Nephron (organoid): ENCODE results near the gene AQR.
"Not testable (repeated sequence)": the region's sequence is repeated elsewhere in the genome, so short reads cannot be mapped to it uniquely, and the experiment has no call there.

ENCODE experiments used
- H3K27ac Mint-ChIP-seq, 3 experiments: 2 replicates each; pipeline ENCODE4 v1.8.0; 2020; ENCODE audit warnings: mixed read lengths in 3 of 3, mild to moderate bottlenecking in 2 of 3, moderate library complexity in 1 of 3
- H3K27me3 Mint-ChIP-seq: 2 replicates; pipeline ENCODE4 v1.8.0; 2021; ENCODE audit warnings: low read depth, mild to moderate bottlenecking, moderate library complexity, mixed read lengths
- H3K36me3 Mint-ChIP-seq: 2 replicates; pipeline ENCODE4 v1.8.0; 2020; ENCODE audit warnings: low read depth, mixed read lengths
- H3K4me1 Mint-ChIP-seq: 2 replicates; pipeline ENCODE4 v1.8.0; 2020; ENCODE audit warnings: mixed read lengths
- H3K4me3 Mint-ChIP-seq, 3 experiments: 2 replicates each; pipeline ENCODE4 v1.8.0; 2020; ENCODE audit warnings: mild to moderate bottlenecking in 3 of 3, mixed read lengths in 3 of 3, moderate library complexity in 2 of 3
- H3K9me3 Mint-ChIP-seq: 2 replicates; pipeline ENCODE4 v1.8.0; 2020; ENCODE audit warnings: mixed read lengths
- CTCF ChIP-seq, 3 experiments: fragments of 200-600 bp; sonication (generic); IDR thresholded peaks; one replicate each; pipeline ENCODE4 v1.5.0; 2021; ENCODE audit warnings: antibody characterized with exemption in 3 of 3; ENCODE audit not compliant: unreplicated experiment in 3 of 3

The AQR gene

DNA sequence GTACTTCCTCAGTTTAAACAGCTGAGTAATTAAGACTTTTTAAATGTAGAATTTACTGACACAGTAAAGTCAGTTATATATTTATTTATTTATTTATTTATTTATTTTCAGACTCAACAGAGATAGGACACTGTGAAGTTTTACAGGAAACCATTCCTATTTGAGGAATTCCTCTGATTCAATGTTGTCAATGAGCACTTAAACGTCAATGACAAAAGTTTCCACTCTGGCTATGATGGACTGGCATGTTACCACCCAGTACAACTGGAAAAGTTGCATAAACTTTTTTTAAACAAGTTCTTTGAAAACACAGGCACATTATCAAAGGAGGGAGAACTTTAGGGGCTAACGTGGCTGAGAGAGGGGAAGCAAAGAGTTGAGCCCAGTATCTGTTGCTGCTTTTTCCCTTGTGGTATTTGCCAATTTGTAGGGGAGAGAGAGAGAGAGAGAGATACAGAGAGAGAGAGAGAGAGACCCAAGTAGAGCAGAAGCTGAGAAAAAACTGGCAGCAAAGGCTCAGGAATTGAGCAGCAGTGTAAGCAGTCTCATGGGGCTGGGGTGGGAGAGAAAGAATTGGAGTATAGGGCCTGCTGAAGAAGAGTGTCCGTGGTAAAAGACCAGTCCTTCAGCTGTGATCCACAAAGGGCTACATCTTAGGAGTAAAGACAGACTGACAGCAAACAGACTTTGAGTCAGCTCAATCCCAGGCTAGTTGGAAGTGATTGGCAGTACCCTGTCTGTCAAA lies 155.9 kb downstream of the AQR start:
- TF ChIP-seq CTCF (IDR thresholded peaks at IDR 0.05; ENCODE audit: unreplicated experiment in 3 of 3): no peak
- Mint-ChIP-seq H3K36me3 (no peaks in the 10 kb centered on the region), H3K4me3 (no peak overlapping the region), H3K27ac (no peak overlapping the region), H3K9me3 (peaks cover 3% of the 10 kb centered on the region), H3K27me3 (peaks cover 3% of the 10 kb centered on the region), H3K4me1 (peaks cover 20% of the 10 kb centered on the region)

DNA sequence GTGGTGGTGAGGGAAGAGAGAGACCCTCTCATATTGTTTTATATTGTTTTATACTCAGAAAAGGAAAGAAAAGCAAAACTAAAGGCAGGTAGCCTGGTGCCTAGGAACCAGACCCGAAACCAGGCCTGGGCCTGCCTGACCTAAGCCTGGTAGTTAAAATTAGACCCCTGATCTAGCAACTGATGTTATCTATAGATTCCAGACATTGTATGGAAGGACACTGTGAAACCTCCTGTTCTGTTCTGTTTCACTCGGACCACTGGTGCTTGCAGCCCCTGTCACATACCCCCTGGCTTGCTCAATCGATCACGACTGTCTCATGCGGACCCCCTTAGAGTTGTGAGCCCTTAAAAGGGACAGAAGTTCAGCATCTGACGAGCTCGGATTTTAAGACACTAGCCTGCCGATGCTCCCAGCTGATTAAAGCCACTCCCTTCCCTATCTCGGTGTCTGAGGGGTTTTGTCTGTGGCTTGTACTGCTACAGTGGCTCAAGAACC lies 156.6 kb downstream of the AQR start:
- H3K4me1 Mint-ChIP-seq: peaks cover 20% of the 10 kb centered on the region
- peak overlapping the region in 2 of 3 experiments; percentile 66 to 67 for H3K27ac Mint-ChIP-seq
- not testable (repeated sequence) for H3K36me3 Mint-ChIP-seq, H3K27me3 Mint-ChIP-seq, H3K4me3 Mint-ChIP-seq, H3K9me3 Mint-ChIP-seq

DNA sequence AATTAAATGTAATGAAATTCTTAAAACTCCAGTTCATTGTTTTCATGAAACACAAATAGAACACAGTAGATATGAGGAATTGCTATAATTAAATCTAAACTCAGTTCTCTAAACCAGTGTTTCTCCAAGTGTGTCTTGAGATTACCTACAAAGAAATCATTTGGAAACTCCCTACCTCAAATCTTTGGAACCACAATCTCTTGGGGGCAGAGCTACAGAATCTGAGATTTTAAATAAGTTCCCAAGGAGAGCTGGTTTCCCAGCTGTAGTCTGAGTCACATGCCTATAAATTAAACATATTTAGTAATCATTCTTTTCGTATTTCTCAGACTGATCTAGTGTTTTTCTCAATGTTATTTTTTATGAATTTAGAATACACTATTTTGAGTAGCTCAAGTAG lies 157.2 kb downstream of the AQR start:
- H3K36me3 Mint-ChIP-seq: no peaks in the 10 kb centered on the region
- TF ChIP-seq CTCF (IDR thresholded peaks at IDR 0.05; ENCODE audit: unreplicated experiment in 3 of 3): no peak
- peaks cover 6% of the 10 kb centered on the region for H3K9me3 Mint-ChIP-seq
- peaks cover 20% of the 10 kb centered on the region for H3K4me1 Mint-ChIP-seq
- no peak overlapping the region for H3K4me3 Mint-ChIP-seq
- H3K27me3 Mint-ChIP-seq: peaks cover 3% of the 10 kb centered on the region
- no peak overlapping the region for H3K27ac Mint-ChIP-seq

- Mint-ChIP-seq H3K36me3 (no peaks in the 10 kb centered on the region), H3K4me1 (peaks cover 22% of the 10 kb centered on the region), H3K4me3 (no peak overlapping the region), H3K9me3 (peaks cover 12% of the 10 kb centered on the region), H3K27me3 (peaks cover 3% of the 10 kb centered on the region), H3K27ac (peak overlapping the region in 1 of 3 experiments; percentile 63)
- TF ChIP-seq CTCF (IDR thresholded peaks at IDR 0.05; ENCODE audit: unreplicated experiment in 3 of 3): no peak
These were observed 159.0 kb downstream of the AQR start for GRCh38 chr15:34810443-34811129.

DNA sequence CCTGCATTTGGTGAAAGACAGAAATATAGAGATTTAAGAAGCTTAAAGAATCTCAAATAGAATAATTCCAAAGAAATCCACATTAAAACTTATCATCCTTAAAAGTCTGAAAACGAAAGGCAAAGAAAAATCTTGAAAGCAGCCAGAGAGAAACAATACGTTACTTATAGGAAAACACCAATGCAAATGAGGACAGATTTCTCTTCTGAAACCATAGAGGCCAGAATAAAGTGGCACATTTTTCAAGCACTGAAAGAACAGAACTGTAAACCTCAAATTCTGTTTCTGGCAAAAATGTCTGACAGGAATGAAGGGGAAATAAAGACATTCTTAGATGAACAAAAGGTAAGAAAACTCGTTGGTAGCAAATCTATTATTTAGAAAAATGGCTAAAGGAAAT lies 160.4 kb downstream of the AQR start:
- no peaks in the 10 kb centered on the region for H3K27me3 Mint-ChIP-seq
- no peak for TF ChIP-seq CTCF (IDR thresholded peaks at IDR 0.05; ENCODE audit: unreplicated experiment in 3 of 3)
- H3K9me3 Mint-ChIP-seq: peaks cover 9% of the 10 kb centered on the region
- no peak overlapping the region for H3K4me3 Mint-ChIP-seq
- H3K27ac Mint-ChIP-seq: no peak overlapping the region
- H3K4me1 Mint-ChIP-seq: peaks cover 35% of the 10 kb centered on the region
- no peaks in the 10 kb centered on the region for H3K36me3 Mint-ChIP-seq

DNA sequence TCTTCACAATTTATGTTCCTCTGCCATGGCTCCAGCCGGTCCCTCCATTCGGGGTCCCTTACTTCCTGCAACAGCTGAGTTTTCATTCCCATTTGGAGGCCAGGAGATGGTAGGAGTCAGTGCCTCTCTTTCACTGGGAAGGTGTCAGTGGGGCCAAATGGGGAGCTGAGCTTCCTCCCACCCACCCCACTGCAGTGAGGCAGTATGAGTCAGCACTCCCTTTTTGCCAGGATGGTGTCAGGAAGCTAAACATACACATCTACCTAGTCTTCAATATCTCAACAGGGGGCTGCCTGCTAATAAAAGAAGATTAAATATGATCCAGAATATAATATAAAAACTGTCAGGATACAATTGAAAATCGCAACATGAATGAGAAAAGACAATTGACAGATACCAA lies 161.5 kb downstream of the AQR start:
- no peaks in the 10 kb centered on the region for H3K36me3 Mint-ChIP-seq
- peaks cover 9% of the 10 kb centered on the region for H3K9me3 Mint-ChIP-seq
- H3K27ac Mint-ChIP-seq: no peak overlapping the region
- TF ChIP-seq CTCF (IDR thresholded peaks at IDR 0.05; ENCODE audit: unreplicated experiment in 3 of 3): no peak
- H3K4me1 Mint-ChIP-seq: peaks cover 40% of the 10 kb centered on the region
- no peaks in the 10 kb centered on the region for H3K27me3 Mint-ChIP-seq
- no peak overlapping the region for H3K4me3 Mint-ChIP-seq

- H3K27me3 Mint-ChIP-seq, H3K36me3 Mint-ChIP-seq, H3K27ac Mint-ChIP-seq, H3K4me3 Mint-ChIP-seq, H3K9me3 Mint-ChIP-seq: not testable (repeated sequence)
- H3K4me1 Mint-ChIP-seq: peaks cover 43% of the 10 kb centered on the region
These were observed 162.3 kb downstream of the AQR start for GRCh38 chr15:34807241-34807640.
